WERI-Rb-1 (cell line): ENCODE data around the gene PSMB11.

Experiments used
- DNase-seq: peaks from one replicate; pipeline ENCODE4 v3.0.0-alpha.2; 2020
- H3K27ac ChIP-seq: fragments of 250-450 bp; sonication (Bioruptor Pico); 2 replicates; pipeline ENCODE4 v1.5.1; 2020; ENCODE audit warnings: mild to moderate bottlenecking, moderate library complexity
- H3K27me3 ChIP-seq: fragments of 250-450 bp; sonication (Bioruptor Pico); 2 replicates; pipeline ENCODE4 v1.5.1; 2021; ENCODE audit warnings: mild to moderate bottlenecking, low read depth, moderate library complexity; ENCODE audit not compliant: insufficient read depth, severe bottlenecking
- H3K36me3 ChIP-seq: fragments of 250-450 bp; sonication (Bioruptor Pico); 2 replicates; pipeline ENCODE4 v1.5.1; 2020; ENCODE audit warnings: mild to moderate bottlenecking, moderate library complexity
- H3K4me3 ChIP-seq: 2 replicates; pipeline ENCODE4 v1.5.1; 2011; ENCODE audit warnings: low read depth, mild to moderate bottlenecking, control low read depth, low read length
- H3K9me3 ChIP-seq: fragments of 250-450 bp; sonication (Bioruptor Pico); 2 replicates; pipeline ENCODE4 v1.5.1; 2021; ENCODE audit warnings: mild to moderate bottlenecking, moderate library complexity; ENCODE audit not compliant: severe bottlenecking
- CTCF ChIP-seq: IDR thresholded peaks from 2 replicates; pipeline ENCODE4 v1.5.1; 2011; ENCODE audit warnings: low read depth, mild to moderate bottlenecking, control low read depth, inconsistent platforms, low read length

PSMB11 gene

GRCh38 chr14:23066368-23066767, 24.4 kb downstream of the PSMB11 start:
- Histone ChIP-seq H3K27me3 (no peaks in the 10 kb centered on the region), H3K27ac (no peak overlapping the region), H3K4me3 (no peak overlapping the region), H3K9me3 (no peaks in the 10 kb centered on the region), H3K36me3 (peaks cover 78% of the 10 kb centered on the region)
- no peak for TF ChIP-seq CTCF
- no peak for DNase-seq

GRCh38 chr14:23066855-23067744, 25.1 kb downstream of the PSMB11 start:
- Histone ChIP-seq H3K27ac (no peak overlapping the region), H3K36me3 (peaks cover 73% of the 10 kb centered on the region), H3K9me3 (no peaks in the 10 kb centered on the region), H3K27me3 (no peaks in the 10 kb centered on the region), H3K4me3 (no peak overlapping the region)
- TF ChIP-seq CTCF = no peak
- no peak for DNase-seq

- Histone ChIP-seq H3K9me3 (no peaks in the 10 kb centered on the region), H3K27me3 (no peaks in the 10 kb centered on the region), H3K27ac (no peak overlapping the region), H3K4me3 (no peak overlapping the region), H3K36me3 (peaks cover 68% of the 10 kb centered on the region)
- no peak for DNase-seq
- TF ChIP-seq CTCF = no peak
Observed at GRCh38 chr14:23067847-23068788, 26.1 kb downstream of the PSMB11 start.

GRCh38 chr14:23068789-23069412, 26.9 kb downstream of the PSMB11 start:
- Histone ChIP-seq H3K27me3 (no peaks in the 10 kb centered on the region), H3K9me3 (no peaks in the 10 kb centered on the region), H3K27ac (peak overlapping the region; percentile 67), H3K36me3 (peaks cover 65% of the 10 kb centered on the region), H3K4me3 (no peak overlapping the region)
- peak; percentile 88 for DNase-seq
- peak; percentile 92 for TF ChIP-seq CTCF

- no peak overlapping the region for H3K4me3 ChIP-seq
- H3K9me3 ChIP-seq = no peaks in the 10 kb centered on the region
- H3K27me3 ChIP-seq = no peaks in the 10 kb centered on the region
- no peak for DNase-seq
- H3K36me3 ChIP-seq = peaks cover 65% of the 10 kb centered on the region
- no peak for TF ChIP-seq CTCF
- H3K27ac ChIP-seq = peak overlapping the region; percentile 67
Observed at GRCh38 chr14:23069413-23069806, 27.4 kb downstream of the PSMB11 start.
